Measurements from ENCODE around the gene PLPPR3. TPM values are rescaled to one million over a fixed set of nuclear protein-coding genes. Genes with fewer than 3 reads are reported as not detected.

The PLPPR3 gene
- total RNA-seq, 1 donor from 2014 or later: not detected

- no peak for TF ChIP-seq CTCF (IDR thresholded peaks at IDR 0.05; ENCODE audit: insufficient read depth, low read length, severe bottlenecking)
- FAIRE-seq (no peak), DNase-seq (ENCODE audit: low read depth) (no peak)
- Histone ChIP-seq H3K4me3 (ENCODE audit: low read depth, low read length) (no peak overlapping the region), H3K36me3 (ENCODE audit: control insufficient read depth, insufficient read depth, low read length) (no peaks in the 10 kb centered on the region), H3K27me3 (ENCODE audit: control insufficient read depth, insufficient read depth, low read length) (no peaks in the 10 kb centered on the region)
Measured at GRCh38 chr19:815775-816499, 5.8 kb downstream of the PLPPR3 start.

- H3K36me3 ChIP-seq (ENCODE audit: control insufficient read depth, insufficient read depth, low read length): peaks cover 2% of the 10 kb centered on the region
- no peak for TF ChIP-seq CTCF (IDR thresholded peaks at IDR 0.05; ENCODE audit: insufficient read depth, low read length, severe bottlenecking)
- H3K4me3 ChIP-seq (ENCODE audit: low read depth, low read length): no peak overlapping the region
- no peak for FAIRE-seq
- H3K27me3 ChIP-seq (ENCODE audit: control insufficient read depth, insufficient read depth, low read length): no peaks in the 10 kb centered on the region
- no peak for DNase-seq (ENCODE audit: low read depth)
Measured at GRCh38 chr19:815079-815774, 6.5 kb downstream of the PLPPR3 start.

- no peak for FAIRE-seq
- H3K27me3 ChIP-seq (ENCODE audit: control insufficient read depth, insufficient read depth, low read length): no peaks in the 10 kb centered on the region
- TF ChIP-seq CTCF (IDR thresholded peaks at IDR 0.05; ENCODE audit: insufficient read depth, low read length, severe bottlenecking): no peak
- peaks cover 7% of the 10 kb centered on the region for H3K36me3 ChIP-seq (ENCODE audit: control insufficient read depth, insufficient read depth, low read length)
- no peak overlapping the region for H3K4me3 ChIP-seq (ENCODE audit: low read depth, low read length)
- DNase-seq (ENCODE audit: low read depth): no peak
Measured at GRCh38 chr19:814152-815078, 7.3 kb downstream of the PLPPR3 start.

GRCh38 chr19:813219-814151, 8.3 kb downstream of the PLPPR3 start:
- DNase-seq (ENCODE audit: low read depth): no peak
- Histone ChIP-seq H3K36me3 (ENCODE audit: control insufficient read depth, insufficient read depth, low read length) (peaks cover 10% of the 10 kb centered on the region), H3K4me3 (ENCODE audit: low read depth, low read length) (no peak overlapping the region), H3K27me3 (ENCODE audit: control insufficient read depth, insufficient read depth, low read length) (no peaks in the 10 kb centered on the region)
- FAIRE-seq: no peak
- TF ChIP-seq CTCF (IDR thresholded peaks at IDR 0.05; ENCODE audit: insufficient read depth, low read length, severe bottlenecking): no peak

DNA sequence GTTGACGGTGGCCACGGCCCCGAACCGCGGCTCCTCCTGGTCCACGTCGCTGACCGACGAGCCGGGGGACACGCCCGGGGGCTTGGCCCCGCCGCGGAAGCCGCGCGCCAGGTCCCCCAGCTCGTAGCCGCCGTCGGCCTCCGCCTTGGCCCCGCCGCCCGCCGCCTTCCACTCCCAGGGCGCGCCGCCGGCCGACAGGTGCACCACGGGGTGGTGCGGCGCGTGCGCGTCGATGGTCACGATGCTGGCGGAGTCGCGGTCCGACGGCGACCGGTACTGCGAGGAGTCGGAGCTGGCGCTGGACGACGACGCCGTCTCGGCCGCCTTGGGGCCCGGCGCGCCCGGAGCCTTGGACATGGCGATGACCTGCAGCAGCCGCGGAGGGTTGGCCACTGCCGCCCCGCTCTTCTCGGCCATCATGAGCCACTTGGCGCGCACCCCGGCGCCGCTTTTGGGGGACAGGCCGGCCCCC, 9.0 kb downstream of the PLPPR3 start:
- no peak overlapping the region for H3K4me3 ChIP-seq (ENCODE audit: low read depth, low read length)
- no peak for TF ChIP-seq CTCF (IDR thresholded peaks at IDR 0.05; ENCODE audit: insufficient read depth, low read length, severe bottlenecking)

More for the DNA sequence above, 9.0 kb downstream of the PLPPR3 start:
- FAIRE-seq (no peak), DNase-seq (ENCODE audit: low read depth) (no peak)
- no peaks in the 10 kb centered on the region for H3K27me3 ChIP-seq (ENCODE audit: control insufficient read depth, insufficient read depth, low read length)
- H3K36me3 ChIP-seq (ENCODE audit: control insufficient read depth, insufficient read depth, low read length): peaks cover 15% of the 10 kb centered on the region

Measured in bronchial epithelial cell (primary cell).